Ovary (tissue), 9 donors: ENCODE data around the gene KBTBD8. TPM values are rescaled to one million over a fixed set of nuclear protein-coding genes. Genes with fewer than 3 reads are reported as not detected.

Experiments used
- DNase-seq, 5 donors: peaks; one replicate each; pipeline ENCODE4 v3.0.0-alpha.2; 2019 to 2020
- H3K27ac ChIP-seq, 2 donors: fragments of 200-600 bp; one replicate each; pipeline versions ENCODE4 v1.5.1 to v1.8.0; 2019 to 2022
- H3K27me3 ChIP-seq: fragments of 200-600 bp; one replicate; pipeline ENCODE4 v1.8.0; 2022
- H3K36me3 ChIP-seq: fragments of 200-600 bp; sonication (generic); one replicate; pipeline ENCODE4 v1.5.1; 2019
- H3K4me1 ChIP-seq: one replicate; pipeline ENCODE4 v1.8.1; 2013; ENCODE audit warnings: mild to moderate bottlenecking, moderate library complexity; ENCODE audit not compliant: insufficient read depth
- H3K4me3 ChIP-seq: fragments of 200-600 bp; sonication (generic); one replicate; pipeline ENCODE4 v1.5.1; 2017
- H3K9me3 ChIP-seq, 2 donors: fragments of 200-600 bp in 1 of 2; sonication (generic) in 1 of 2; one replicate each; pipeline versions ENCODE4 v1.5.1 to v1.8.1; 2013 to 2019; ENCODE audit warnings: mild to moderate bottlenecking in 1 of 2, moderate library complexity in 1 of 2
- EP300 ChIP-seq: sonication (generic); formaldehyde crosslinking; IDR thresholded peaks from one replicate; pipeline ENCODE4 v1.6.1; 2017; ENCODE audit warnings: antibody characterized with exemption
- POLR2A ChIP-seq: fragments of 450-650 bp; IDR thresholded peaks from one replicate; pipeline ENCODE4 v1.6.1; 2017; ENCODE audit warnings: antibody characterized with exemption, mild to moderate bottlenecking, moderate library complexity
- WGBS, 3 donors: extraction: QIAGEN DNeasy Blood & Tissue Kit in 1 of 3; methylation state at CpG; one replicate each; pipeline versions ENCODE4 v1.1.5 to v1.1.7; 2013 to 2017; 5-methylcytosine and 5-hydroxymethylcytosine counted together
- intact Hi-C, 4 donors: fragments of 100-400 bp; cut with DNase I; formaldehyde crosslinking; loops; one replicate each; pipeline versions ENCODE4 v1.11.0 to v1.15.1; 2022 to 2023
- polyA plus RNA-seq, 2 donors: library from polyadenylated mRNA; stranded (reverse); fragments of 200-250 nt in 1 of 2; fragments of 350-450 nt in 1 of 2; fragmentation: Illumina TruSeq in 1 of 2; extraction: RNeasy Lipid Tissue Mini Kit (QIAGEN cat#74804) in 1 of 2; gene quantifications; one replicate each; pipeline ENCODE4 v1.2.3, GENCODE V29; 2013 to 2014
- total RNA-seq, 7 donors: library from RNA; depleted of rRNA in 2 of 7; stranded (reverse); fragments of >200 nt in 2 of 7; fragmentation: NEBNext Ultra II Directional in 3 of 7; extraction: Animal tissue kit (Norgen Biotek cat#: 25700) in 3 of 7; gene quantifications; one replicate each; pipeline versions ENCODE4 v1.1.0 to v1.2.4, GENCODE V29; 2016 to 2023
- TF ChIP-seq, protein P1 (sequence below), 3 donors: fragments of 450-650 bp in 2 of 3; fragments of 200-600 bp in 1 of 3; IDR thresholded peaks; one replicate each; pipeline versions ENCODE4 v1.5.1 to v1.8.0; 2016 to 2022; ENCODE audit warnings: antibody characterized with exemption in 3 of 3, mild to moderate bottlenecking in 1 of 3
- donor health status: DM: no; HTN: no; CAD: no; lungs with moderate emphysema.
- donor health status: DM: no; HTN: no; CAD: no.
- donor health status: Bipolar disorder and iron deficiency.
- donor health status: DM: yes; HTN: yes; CAD: no.
- donor health status: DM: no; HTN: no; CAD: no.
- donor health status: DM: yes; HTN: yes; CAD: no.

The KBTBD8 gene
- total and polyA plus RNA-seq, 9 donors: 0.07 to 0.97 (median 0.55) TPM

DNA sequence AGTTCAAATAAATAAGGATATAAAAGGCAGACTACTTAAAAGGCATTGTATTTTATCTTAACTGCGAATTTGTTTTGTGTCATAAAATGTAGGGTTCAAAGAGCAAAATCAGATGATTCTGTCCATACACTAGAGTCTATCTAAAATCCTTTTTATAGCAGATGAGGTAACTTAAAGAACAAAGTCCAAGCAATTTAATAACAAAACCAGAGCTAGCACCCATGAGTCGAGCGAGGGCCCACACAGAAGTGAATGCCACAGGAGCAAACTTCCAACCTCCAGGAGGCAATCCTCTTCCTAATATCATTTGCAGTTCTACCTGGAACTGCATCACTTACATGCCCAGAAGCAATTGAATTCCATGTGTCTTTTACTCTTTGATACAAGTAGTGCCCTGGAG is 35.4 kb upstream of the KBTBD8 start:
- no peaks in the 10 kb centered on the region for H3K9me3 ChIP-seq
- intact Hi-C loops: no loop called here
- no peaks in the 10 kb centered on the region for H3K4me1 ChIP-seq
- no peaks in the 10 kb centered on the region for H3K36me3 ChIP-seq
- no peak for DNase-seq
- H3K27me3 ChIP-seq: no peaks in the 10 kb centered on the region
- 90 to 95% (median 92%) methylated on average over 3 of the region's 3 CpGs for WGBS, 3 donors
- TF ChIP-seq EP300 (no peak), POLR2A (no peak)
- TF ChIP-seq, protein P1, sequence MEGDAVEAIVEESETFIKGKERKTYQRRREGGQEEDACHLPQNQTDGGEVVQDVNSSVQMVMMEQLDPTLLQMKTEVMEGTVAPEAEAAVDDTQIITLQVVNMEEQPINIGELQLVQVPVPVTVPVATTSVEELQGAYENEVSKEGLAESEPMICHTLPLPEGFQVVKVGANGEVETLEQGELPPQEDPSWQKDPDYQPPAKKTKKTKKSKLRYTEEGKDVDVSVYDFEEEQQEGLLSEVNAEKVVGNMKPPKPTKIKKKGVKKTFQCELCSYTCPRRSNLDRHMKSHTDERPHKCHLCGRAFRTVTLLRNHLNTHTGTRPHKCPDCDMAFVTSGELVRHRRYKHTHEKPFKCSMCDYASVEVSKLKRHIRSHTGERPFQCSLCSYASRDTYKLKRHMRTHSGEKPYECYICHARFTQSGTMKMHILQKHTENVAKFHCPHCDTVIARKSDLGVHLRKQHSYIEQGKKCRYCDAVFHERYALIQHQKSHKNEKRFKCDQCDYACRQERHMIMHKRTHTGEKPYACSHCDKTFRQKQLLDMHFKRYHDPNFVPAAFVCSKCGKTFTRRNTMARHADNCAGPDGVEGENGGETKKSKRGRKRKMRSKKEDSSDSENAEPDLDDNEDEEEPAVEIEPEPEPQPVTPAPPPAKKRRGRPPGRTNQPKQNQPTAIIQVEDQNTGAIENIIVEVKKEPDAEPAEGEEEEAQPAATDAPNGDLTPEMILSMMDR (IDR thresholded peaks at IDR 0.05): no peak
- no peak overlapping the region for H3K4me3 ChIP-seq
- H3K27ac ChIP-seq: no peak overlapping the region

DNA sequence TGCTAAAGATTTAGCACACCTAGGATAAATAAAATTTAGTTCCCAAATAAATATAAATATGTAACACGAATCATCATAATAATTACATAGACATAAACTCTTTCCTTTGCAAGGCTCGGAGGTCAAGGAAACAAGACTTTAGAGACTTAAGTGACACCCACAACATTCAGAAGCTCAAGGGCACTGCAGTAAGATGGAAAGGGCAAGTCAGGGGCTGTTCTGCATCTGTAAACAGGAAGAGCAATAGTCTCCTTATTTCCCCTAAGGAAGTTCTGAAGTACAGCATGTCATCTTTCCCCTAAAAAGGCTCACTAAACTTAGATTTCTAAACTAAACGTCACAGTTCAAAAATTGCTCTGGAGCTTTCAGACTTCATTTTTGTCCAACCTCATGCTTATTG is 26.9 kb upstream of the KBTBD8 start:
- H3K9me3 ChIP-seq: no peaks in the 10 kb centered on the region
- H3K4me3 ChIP-seq: no peak overlapping the region
- no peak for TF ChIP-seq POLR2A
- no peak for TF ChIP-seq EP300
- TF ChIP-seq, protein P1 (IDR thresholded peaks at IDR 0.05): no peak
- DNase-seq: no peak
- no peaks in the 10 kb centered on the region for H3K36me3 ChIP-seq
- H3K27me3 ChIP-seq: no peaks in the 10 kb centered on the region
- no peak overlapping the region for H3K27ac ChIP-seq
- 47 to 59% (median 50%) methylated on average over 3 of the region's 3 CpGs for WGBS, 3 donors
- H3K4me1 ChIP-seq: no peaks in the 10 kb centered on the region
- intact Hi-C loops: loop anchor here in 2 of 4 donors (10.0 kb wide), 1 partner anchor 1904 kb away; no protein-coding TSS in a partner anchor

DNA sequence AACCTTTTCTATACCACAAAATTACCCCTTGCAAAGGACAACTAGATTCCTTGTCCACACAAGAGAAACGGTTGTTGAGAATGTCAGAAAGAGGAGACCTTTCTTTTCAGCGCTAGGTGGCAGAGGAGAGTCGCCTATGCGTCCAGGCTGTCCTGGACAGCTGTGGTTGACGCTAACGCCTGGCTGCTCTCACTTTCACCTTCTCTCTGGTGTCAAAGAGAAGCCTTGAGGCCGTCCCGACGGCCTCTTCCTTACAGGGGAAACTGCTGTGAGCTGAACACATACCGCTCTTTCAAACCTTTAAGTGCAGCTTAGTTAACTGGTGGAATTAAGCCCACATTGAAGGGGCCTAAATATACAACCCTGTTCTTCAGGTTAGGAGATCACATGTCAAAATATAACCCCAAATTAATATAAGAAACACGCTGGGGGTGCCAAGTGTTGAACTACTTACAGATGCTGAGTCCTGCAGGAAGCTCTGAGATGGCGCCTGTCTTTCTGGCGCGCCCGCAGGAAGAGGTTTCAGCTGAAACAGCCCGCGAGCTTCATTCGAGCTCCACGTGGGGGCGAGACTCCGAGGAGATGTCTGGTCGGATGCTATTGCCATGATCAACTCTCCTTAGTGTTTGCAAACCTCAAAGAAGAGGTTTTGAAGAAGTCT is 26.1 kb upstream of the KBTBD8 start:
- WGBS, 3 donors: 11 to 21% (median 13%) methylated on average over 22 of the region's 22 CpGs
- H3K27ac ChIP-seq: peak overlapping the region in 1 of 2 donors; percentile 24
- H3K36me3 ChIP-seq: no peaks in the 10 kb centered on the region
- H3K4me1 ChIP-seq: no peaks in the 10 kb centered on the region
- H3K27me3 ChIP-seq: no peaks in the 10 kb centered on the region
- intact Hi-C loops: loop anchor here in 2 of 4 donors (10.0 kb wide), 1 partner anchor 1903 kb away; no protein-coding TSS in a partner anchor
- H3K4me3 ChIP-seq: peak overlapping the region; percentile 13
- DNase-seq: peak; percentile 64 to 76 (median 72)
- no peaks in the 10 kb centered on the region for H3K9me3 ChIP-seq
- no peak for TF ChIP-seq POLR2A
- TF ChIP-seq, protein P1 (IDR thresholded peaks at IDR 0.05): peak; percentile 48 to 80 (median 52)

DNA sequence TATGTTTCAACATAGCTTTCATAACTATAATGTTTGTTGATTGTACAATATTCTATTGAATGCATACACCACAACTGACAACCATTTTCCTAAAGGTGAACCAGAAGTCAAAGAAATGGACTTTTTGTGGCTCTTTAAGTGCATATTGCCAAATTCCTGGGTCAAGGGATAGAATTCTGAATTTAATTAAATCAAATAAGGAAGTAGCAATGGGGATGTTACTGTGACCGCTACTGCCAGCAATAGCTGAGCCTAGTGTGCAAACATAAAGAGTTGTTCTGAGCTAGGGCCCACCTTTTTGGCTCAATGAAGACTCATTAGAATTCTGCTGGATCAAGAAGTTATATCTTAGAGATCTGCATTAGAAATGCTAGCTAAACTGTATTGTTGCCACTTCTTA is 17.3 kb upstream of the KBTBD8 start:
- no peaks in the 10 kb centered on the region for H3K27me3 ChIP-seq
- H3K27ac ChIP-seq: no peak overlapping the region
- intact Hi-C loops: no loop called here
- TF ChIP-seq EP300: no peak
- no peak for TF ChIP-seq POLR2A
- TF ChIP-seq, protein P1 (IDR thresholded peaks at IDR 0.05): no peak
- no peak for DNase-seq
- no peaks in the 10 kb centered on the region for H3K4me1 ChIP-seq
- 85 to 96% (median 91%) methylated on average over 1 of the region's 1 CpG for WGBS, 3 donors
- H3K4me3 ChIP-seq: no peak overlapping the region
- no peaks in the 10 kb centered on the region for H3K9me3 ChIP-seq
- H3K36me3 ChIP-seq: no peaks in the 10 kb centered on the region
